Subcutaneous abdominal adipose tissue (tissue), 5 donors: ENCODE results near the gene ATP2B2.

Experiments
- H3K27ac ChIP-seq: one replicate; pipeline ENCODE4 v1.7.0; 2013; ENCODE audit warnings: low read depth, mild to moderate bottlenecking, inconsistent platforms, low read length, moderate library complexity
- H3K27me3 ChIP-seq, 5 donors: one replicate each; pipeline ENCODE4 v1.7.0; 2013; ENCODE audit warnings: low read length in 5 of 5, inconsistent platforms in 1 of 5; ENCODE audit not compliant: control insufficient read depth in 5 of 5, insufficient read depth in 4 of 5
- H3K36me3 ChIP-seq, 5 donors: one replicate each; pipeline ENCODE4 v1.7.0; 2013; ENCODE audit warnings: low read length in 5 of 5; ENCODE audit not compliant: control insufficient read depth in 5 of 5, insufficient read depth in 5 of 5
- H3K4me1 ChIP-seq, 5 donors: one replicate each; pipeline ENCODE4 v1.7.0; 2013; ENCODE audit warnings: low read length in 5 of 5, mild to moderate bottlenecking in 3 of 5, moderate library complexity in 1 of 5; ENCODE audit not compliant: control insufficient read depth in 5 of 5, insufficient read depth in 5 of 5
- H3K4me3 ChIP-seq, 5 donors: one replicate each; pipeline ENCODE4 v1.7.0; 2013; ENCODE audit warnings: low read length in 5 of 5, low read depth in 1 of 5
- H3K9ac ChIP-seq, 5 donors: one replicate each; pipeline ENCODE4 v1.7.0; 2013; ENCODE audit warnings: low read length in 5 of 5, mild to moderate bottlenecking in 4 of 5, moderate library complexity in 3 of 5
- H3K9me3 ChIP-seq, 5 donors: one replicate each; pipeline ENCODE4 v1.7.0; 2013; ENCODE audit warnings: low read length in 5 of 5; ENCODE audit not compliant: control insufficient read depth in 5 of 5
- donor health status: healthy.
- donor health status: healthy.
- donor health status: healthy.
- donor health status: healthy.
- donor health status: healthy.

Gene ATP2B2

DNA sequence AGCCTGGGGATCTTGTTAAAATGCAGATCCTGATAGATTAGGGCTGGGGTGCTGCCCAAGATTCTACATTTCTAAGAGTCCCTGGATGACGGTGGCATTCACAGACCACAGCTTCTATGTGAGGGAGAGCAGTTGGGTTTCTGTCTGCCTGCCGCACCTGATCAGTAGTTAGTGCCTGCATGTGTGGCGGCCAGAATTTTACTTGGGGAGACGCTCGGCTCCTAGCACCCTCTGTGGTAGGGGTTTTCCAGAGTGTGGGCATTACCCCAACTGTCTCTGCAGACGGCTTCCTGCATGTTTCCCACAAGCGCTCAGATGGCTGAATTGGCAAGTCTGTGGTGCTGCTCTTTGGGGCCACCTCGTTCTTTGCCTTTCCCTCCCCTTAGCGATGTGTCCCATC, 220.9 kb downstream of the ATP2B2 start:
- Histone ChIP-seq H3K4me1 (peaks cover 0 to 6% (median 0%) of the 10 kb centered on the region in 5 donors), H3K9ac (no peak overlapping the region), H3K27me3 (no peaks in the 10 kb centered on the region), H3K36me3 (peaks cover 11 to 78% (median 46%) of the 10 kb centered on the region in 5 donors), H3K9me3 (no peaks in the 10 kb centered on the region), H3K27ac (no peak overlapping the region), H3K4me3 (no peak overlapping the region)

DNA sequence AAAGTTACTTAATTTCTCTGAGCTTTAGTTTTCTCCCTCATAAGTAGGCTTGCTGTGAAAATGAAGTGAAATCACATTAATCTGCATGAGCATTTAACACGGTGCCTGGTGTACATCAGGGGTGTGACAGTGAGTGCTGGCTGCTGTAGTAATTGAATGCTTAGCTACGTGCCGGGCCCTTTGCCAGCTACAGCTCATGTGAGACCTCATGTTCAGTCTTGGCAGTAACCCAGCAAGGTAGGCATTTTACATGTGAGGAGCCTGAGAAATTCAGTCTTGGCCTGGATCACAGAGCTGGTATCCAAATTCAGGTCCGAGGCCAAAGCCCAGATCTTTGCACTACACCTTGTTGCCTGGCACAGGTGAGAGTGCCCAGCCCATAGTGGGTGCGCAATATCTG, 221.7 kb downstream of the ATP2B2 start:
- H3K9ac ChIP-seq, result no peak overlapping the region
- no peaks in the 10 kb centered on the region for H3K9me3 ChIP-seq
- no peak overlapping the region for H3K27ac ChIP-seq
- H3K4me1 ChIP-seq, result peaks cover 0 to 6% (median 0%) of the 10 kb centered on the region in 5 donors
- peaks cover 11 to 80% (median 50%) of the 10 kb centered on the region in 5 donors for H3K36me3 ChIP-seq
- no peak overlapping the region for H3K4me3 ChIP-seq
- H3K27me3 ChIP-seq, result no peaks in the 10 kb centered on the region

DNA sequence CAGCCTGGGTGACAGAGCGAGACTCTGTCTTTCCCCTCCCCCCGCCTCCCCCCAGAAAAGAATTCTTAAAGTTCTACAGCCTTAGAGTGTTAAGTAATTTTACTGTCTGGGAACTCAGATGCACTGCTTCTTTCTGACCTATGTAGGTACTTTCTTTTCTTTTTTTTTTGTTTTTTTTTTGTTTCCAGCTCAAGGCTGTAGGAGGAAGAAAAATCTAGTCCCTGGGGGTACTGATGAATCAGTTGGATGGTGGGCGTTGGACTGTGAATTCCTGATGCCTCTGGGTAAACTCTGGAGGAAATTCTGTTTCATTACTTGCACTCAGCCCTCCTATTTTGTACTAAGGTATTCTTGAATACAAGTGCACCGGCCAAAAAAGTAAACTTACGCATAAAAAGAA, 223.4 kb downstream of the ATP2B2 start:
- no peak overlapping the region for H3K9ac ChIP-seq
- no peak overlapping the region for H3K27ac ChIP-seq
- no peak overlapping the region for H3K4me3 ChIP-seq
- H3K36me3 ChIP-seq, result peaks cover 11 to 82% (median 62%) of the 10 kb centered on the region in 5 donors
- peaks cover 0 to 6% (median 0%) of the 10 kb centered on the region in 5 donors for H3K4me1 ChIP-seq
- H3K27me3 ChIP-seq, result no peaks in the 10 kb centered on the region
- H3K9me3 ChIP-seq, result no peaks in the 10 kb centered on the region

DNA sequence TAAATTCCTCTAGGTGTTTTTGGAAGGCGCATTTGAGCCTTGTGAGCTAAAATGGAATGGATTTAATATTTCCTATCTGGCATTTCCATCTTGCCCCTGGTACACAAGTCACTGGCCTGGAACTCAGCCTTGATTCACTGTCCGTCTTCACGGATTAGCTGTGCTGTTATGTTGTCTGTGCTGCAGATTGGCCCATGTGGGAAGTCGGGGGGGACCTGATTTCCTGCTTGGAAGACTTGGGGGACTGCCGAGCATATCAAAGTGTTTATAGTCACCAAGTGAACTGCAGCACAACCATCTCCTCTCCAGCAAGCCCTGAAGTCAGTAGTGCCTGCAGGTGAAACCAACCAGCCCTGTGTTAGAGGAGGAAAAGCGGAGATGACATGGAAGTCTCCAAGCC, 224.8 kb downstream of the ATP2B2 start:
- Histone ChIP-seq H3K4me1 (no peaks in the 10 kb centered on the region), H3K27me3 (no peaks in the 10 kb centered on the region), H3K9me3 (no peaks in the 10 kb centered on the region), H3K9ac (no peak overlapping the region), H3K36me3 (peaks cover 9 to 81% (median 67%) of the 10 kb centered on the region in 5 donors), H3K4me3 (no peak overlapping the region), H3K27ac (no peak overlapping the region)

DNA sequence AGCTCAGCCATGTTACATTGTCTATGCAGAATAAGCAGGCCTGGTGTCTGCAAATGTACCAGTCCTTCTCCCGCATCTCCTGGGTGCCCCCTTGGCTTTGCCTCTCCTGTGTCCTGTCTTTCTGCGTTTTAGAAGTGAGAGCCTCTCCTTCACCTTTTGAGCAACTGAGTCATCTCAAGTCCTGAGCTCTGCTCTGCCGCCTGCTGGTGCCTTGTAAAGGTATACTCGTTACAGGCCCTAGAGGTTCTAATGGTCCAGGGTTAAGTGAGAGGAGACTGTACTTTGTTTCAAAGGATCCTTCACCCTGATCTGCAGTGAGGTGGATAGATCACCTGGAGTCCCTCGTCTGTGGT, 225.2 kb downstream of the ATP2B2 start:
- H3K4me1 ChIP-seq, result no peaks in the 10 kb centered on the region
- no peak overlapping the region for H3K9ac ChIP-seq
- H3K9me3 ChIP-seq, result no peaks in the 10 kb centered on the region
- peaks cover 9 to 79% (median 67%) of the 10 kb centered on the region in 5 donors for H3K36me3 ChIP-seq
- H3K4me3 ChIP-seq, result no peak overlapping the region
- H3K27me3 ChIP-seq, result no peaks in the 10 kb centered on the region
- no peak overlapping the region for H3K27ac ChIP-seq

DNA sequence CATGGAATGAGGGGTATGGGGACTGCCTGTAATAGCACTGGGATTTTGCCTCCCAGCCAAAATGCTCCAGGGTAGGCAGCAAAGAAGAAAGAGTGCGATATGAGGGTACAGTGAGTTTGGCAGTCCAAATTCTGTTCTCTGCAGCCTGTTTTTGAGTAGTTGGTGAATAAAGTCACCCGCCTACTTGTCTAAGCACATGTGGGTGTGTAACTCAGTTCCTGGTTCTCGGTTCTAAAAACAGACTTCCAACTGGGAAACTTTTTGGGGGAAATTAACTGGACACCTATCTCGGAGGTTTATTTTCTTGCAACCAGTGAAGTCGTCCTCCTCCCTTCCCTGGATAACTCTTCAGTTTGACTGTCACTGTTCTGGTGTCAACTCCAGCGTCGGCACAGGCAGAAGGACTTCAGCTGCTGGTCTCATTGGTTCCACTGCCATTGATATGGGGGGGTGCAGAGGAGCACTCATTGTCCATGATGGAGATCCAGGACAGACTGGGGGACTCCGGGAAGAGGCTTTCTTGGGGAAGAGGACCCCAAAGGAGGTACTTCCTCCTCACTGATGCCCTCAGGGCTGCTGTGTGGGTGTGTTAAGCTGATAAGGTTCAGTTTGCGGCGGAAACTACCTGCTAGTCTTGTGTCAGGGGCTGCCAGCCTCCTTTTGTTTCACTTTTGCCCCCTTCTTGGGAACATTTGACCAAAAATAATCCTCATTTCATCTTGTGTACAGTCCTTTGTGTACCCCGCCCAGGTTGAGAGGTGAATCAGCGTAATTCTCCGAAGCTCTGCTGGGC, 225.8 kb downstream of the ATP2B2 start:
- H3K27me3 ChIP-seq, result no peaks in the 10 kb centered on the region
- H3K9me3 ChIP-seq, result no peaks in the 10 kb centered on the region
- H3K36me3 ChIP-seq, result peaks cover 9 to 74% (median 64%) of the 10 kb centered on the region in 5 donors
- no peak overlapping the region for H3K9ac ChIP-seq
- H3K27ac ChIP-seq, result no peak overlapping the region
- H3K4me3 ChIP-seq, result no peak overlapping the region
- H3K4me1 ChIP-seq, result peaks cover 0 to 1% (median 1%) of the 10 kb centered on the region in 5 donors

DNA sequence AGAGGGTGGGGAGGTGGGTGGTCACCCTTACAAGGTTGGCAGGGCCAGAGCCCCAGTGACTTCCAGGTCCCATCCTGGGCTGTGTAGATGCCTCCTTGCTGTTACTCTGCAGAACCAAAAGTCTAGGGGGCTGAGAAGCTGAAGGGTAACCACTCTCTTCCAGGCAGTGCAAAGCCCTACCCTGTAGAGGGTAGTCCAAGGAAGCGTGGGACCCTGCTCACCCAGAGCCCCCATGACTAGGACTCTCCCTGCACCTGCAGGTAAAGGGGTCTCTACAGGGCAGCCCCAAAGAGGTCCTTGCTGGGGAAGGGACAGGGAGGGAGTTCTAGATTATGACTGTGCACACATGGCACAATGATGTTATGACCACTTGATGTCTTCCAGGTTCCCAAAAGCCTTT, 226.9 kb downstream of the ATP2B2 start:
- no peaks in the 10 kb centered on the region for H3K27me3 ChIP-seq
- H3K36me3 ChIP-seq, result peaks cover 9 to 69% (median 59%) of the 10 kb centered on the region in 5 donors
- H3K27ac ChIP-seq, result no peak overlapping the region
- H3K4me1 ChIP-seq, result peaks cover 2 to 12% (median 9%) of the 10 kb centered on the region in 5 donors
- H3K9me3 ChIP-seq, result no peaks in the 10 kb centered on the region
- no peak overlapping the region for H3K9ac ChIP-seq
- H3K4me3 ChIP-seq, result no peak overlapping the region

DNA sequence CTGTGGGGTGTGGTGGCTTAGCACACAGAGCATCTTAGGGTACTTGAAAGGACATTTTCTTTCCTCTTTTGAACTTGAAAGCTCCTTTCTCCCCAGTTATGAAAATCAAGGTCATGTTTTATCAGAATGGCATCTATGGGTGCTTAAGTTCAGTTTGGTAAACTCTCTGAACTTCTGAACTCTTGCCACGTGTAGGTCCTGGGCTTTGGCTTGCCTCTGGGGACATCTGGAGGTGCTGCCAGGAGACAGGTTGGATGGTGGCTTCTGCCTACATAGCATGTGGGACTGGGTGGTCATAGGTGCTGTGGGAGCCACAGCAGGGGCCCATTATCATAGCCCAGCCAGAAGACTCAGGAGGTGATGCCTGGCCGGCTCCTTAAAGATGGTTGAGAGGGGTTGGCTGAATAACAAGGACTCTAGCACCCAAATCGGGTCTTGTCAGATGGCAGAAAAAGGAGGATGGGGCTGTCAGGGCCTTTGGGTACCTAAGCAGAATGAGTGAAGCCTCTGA, 228.2 kb downstream of the ATP2B2 start:
- Histone ChIP-seq H3K9me3 (no peaks in the 10 kb centered on the region), H3K27me3 (no peaks in the 10 kb centered on the region), H3K4me1 (peaks cover 2 to 19% (median 17%) of the 10 kb centered on the region in 5 donors), H3K27ac (no peak overlapping the region), H3K4me3 (no peak overlapping the region), H3K9ac (no peak overlapping the region), H3K36me3 (peaks cover 5 to 59% (median 53%) of the 10 kb centered on the region in 5 donors)

DNA sequence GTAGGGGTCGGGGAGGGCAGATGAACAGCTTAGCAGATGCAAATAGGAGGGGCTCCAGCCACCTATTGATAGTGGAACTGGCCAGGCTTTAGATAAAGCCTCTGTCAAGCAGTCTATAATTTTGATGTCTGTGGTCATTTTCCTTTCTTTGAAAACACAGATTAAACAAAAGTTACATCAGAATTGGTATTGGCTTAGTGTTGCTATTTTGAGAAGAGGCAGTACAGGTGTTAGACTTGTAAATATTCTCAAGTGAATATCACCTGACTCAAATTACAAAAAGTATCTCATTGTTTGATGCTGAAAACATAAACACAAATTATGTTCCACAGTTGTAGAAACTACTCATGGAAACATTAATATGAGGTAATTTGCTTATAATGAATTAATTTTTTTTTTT, 230.8 kb downstream of the ATP2B2 start:
- H3K36me3 ChIP-seq, result peaks cover 0 to 62% (median 57%) of the 10 kb centered on the region in 5 donors
- no peak overlapping the region for H3K27ac ChIP-seq
- H3K27me3 ChIP-seq, result no peaks in the 10 kb centered on the region
- no peak overlapping the region for H3K4me3 ChIP-seq
- no peak overlapping the region for H3K9ac ChIP-seq
- H3K9me3 ChIP-seq, result no peaks in the 10 kb centered on the region
- H3K4me1 ChIP-seq, result peaks cover 2 to 19% (median 17%) of the 10 kb centered on the region in 5 donors
